GM12874 (cell line): Measurements from ENCODE around the gene MAST4.

ENCODE experiments used
- TF ChIP-seq, protein P1 (sequence below): IDR thresholded peaks from 2 replicates; pipeline ENCODE4 v1.5.1; 2011; ENCODE audit warnings: low read depth, mild to moderate bottlenecking, control low read depth, low read length, moderate library complexity; ENCODE audit not compliant: insufficient read depth

The MAST4 gene

DNA sequence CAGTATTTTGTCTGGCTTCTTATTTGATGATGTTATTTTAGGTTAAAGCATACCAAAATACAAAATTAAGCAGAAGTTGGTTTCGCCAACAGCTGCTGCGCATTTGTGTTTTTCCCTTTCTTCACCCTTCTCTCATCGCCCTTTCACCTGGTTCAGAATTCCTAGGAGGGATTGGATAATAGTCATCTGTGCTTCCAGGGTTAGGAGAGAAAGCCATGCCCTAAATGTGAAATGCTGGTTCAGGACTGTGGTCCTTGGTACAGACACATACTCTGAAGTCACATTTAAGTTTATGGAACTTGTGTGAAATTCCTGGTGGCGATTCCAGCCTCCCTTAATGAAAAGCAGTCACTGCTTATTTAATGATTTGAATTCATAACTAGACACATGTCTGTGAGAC is 7.7 kb downstream of the MAST4 start:
- TF ChIP-seq, protein P1, sequence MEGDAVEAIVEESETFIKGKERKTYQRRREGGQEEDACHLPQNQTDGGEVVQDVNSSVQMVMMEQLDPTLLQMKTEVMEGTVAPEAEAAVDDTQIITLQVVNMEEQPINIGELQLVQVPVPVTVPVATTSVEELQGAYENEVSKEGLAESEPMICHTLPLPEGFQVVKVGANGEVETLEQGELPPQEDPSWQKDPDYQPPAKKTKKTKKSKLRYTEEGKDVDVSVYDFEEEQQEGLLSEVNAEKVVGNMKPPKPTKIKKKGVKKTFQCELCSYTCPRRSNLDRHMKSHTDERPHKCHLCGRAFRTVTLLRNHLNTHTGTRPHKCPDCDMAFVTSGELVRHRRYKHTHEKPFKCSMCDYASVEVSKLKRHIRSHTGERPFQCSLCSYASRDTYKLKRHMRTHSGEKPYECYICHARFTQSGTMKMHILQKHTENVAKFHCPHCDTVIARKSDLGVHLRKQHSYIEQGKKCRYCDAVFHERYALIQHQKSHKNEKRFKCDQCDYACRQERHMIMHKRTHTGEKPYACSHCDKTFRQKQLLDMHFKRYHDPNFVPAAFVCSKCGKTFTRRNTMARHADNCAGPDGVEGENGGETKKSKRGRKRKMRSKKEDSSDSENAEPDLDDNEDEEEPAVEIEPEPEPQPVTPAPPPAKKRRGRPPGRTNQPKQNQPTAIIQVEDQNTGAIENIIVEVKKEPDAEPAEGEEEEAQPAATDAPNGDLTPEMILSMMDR = no peak

DNA sequence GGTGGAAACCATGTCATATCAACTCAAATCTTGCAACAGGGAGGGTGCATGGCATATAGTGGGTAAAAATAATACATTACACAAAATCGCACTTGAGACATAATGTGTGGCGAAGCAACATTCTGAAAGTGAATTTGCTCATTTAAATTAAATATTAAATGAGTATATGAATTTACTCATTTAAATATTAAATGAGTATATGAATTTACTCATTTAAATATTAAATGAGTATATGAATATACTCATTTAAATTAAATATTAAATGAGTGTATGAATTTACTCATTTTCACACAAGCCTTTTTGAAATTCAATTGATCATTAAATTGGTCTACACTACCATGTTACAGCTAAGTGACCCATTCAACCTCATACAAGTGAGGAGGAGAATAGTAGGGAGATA is 10.5 kb downstream of the MAST4 start:
- TF ChIP-seq, protein P1 = no peak

DNA sequence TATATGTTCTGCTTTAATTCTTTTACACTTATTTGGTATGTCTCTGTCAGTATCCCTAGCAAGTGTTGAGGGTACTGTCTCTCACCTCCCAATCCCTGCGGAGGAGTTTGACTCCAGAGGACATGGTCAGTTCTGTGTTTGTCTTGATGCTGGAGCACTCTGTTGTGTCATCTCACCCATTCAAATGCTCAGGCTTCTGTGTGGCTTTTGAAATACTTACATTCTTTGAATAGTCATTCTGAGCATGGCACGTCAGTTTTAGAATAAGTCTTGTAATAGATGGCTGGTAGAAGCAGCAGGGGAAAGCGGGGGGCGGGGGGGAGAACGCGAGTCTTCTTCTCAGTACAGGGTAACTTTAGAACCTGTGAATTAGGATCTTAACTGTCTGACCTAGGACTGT is 12.3 kb downstream of the MAST4 start:
- TF ChIP-seq, protein P1 = no peak

DNA sequence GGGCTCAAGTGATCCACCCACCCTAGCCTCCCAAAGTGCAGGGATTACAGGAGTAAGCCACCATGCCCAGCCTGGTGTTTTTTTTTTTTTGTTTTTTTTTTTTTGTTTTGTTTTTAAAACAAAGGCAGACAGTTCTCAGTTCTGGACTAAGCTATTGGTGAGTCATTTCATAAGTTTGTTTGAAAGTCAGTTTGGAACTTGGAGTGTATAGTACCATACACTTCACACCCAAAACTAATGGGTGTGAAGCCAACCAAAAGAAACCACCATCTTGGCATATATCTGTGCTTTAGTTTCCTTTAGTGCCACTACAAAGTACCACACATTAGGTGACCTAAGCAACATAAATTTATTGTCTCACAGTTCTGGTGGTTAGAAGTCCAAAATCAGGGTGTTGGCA is 13.4 kb downstream of the MAST4 start:
- TF ChIP-seq, protein P1 = no peak

GRCh38 chr5:66612226-66612625 is 16.0 kb downstream of the MAST4 start:
- TF ChIP-seq, protein P1 = no peak

- TF ChIP-seq, protein P1 = no peak
Measured at GRCh38 chr5:66615136-66615535, 18.9 kb downstream of the MAST4 start.

- TF ChIP-seq, protein P1 = no peak
Measured at GRCh38 chr5:66615894-66616293, 19.7 kb downstream of the MAST4 start.

GRCh38 chr5:66616520-66617225 is 20.5 kb downstream of the MAST4 start:
- TF ChIP-seq, protein P1 = no peak
